22Rv1 (cell line): ENCODE measurements around the gene STOML1.

ENCODE experiments used
- ZFX ChIP-seq: fragments of 450-650 bp; IDR thresholded peaks from 2 replicates; pipeline ENCODE4 v1.6.1; 2017; ENCODE audit warnings: antibody characterized with exemption, borderline replicate concordance
- TF ChIP-seq, protein P1 (sequence below): fragments of 450-650 bp; IDR thresholded peaks from 2 replicates; pipeline ENCODE4 v1.5.1; 2017; ENCODE audit warnings: mild to moderate bottlenecking

DNA sequence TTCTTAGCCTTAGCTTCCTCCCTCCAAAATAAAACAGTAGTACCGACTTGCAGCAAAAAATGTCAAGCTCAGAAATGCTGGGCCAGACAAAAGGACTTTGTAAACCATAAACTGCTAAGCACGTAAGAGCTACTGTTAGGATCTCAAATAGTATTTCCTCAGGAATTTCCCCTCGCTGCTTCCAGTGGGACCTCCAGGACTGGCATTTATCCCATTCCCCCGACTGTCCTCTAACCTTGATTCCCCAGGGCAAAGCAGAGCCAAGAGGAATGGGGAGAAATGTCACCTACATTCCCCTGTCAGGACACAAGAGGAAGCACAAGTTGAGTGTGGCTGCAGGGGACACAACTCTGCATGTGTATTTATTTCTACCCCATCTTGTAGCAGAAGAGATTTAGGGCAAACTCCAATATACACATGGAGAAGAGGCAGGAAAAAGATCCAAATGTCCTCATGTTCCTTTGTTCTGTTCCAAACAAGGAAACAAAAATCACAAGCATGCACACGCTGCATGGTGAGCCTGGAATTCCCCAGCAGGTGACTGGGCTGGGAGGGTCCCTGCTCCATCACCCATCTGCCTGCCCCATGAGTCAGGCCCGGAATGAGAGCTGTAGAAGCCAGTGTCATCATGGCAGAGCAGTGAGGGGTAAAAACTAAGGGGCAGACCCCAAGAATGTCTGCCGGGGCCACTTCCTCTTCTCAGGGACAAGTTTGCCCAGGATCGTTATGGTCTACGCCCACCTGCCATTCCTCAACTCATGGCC lies 4.2 kb downstream of the STOML1 start:
- TF ChIP-seq, protein P1, sequence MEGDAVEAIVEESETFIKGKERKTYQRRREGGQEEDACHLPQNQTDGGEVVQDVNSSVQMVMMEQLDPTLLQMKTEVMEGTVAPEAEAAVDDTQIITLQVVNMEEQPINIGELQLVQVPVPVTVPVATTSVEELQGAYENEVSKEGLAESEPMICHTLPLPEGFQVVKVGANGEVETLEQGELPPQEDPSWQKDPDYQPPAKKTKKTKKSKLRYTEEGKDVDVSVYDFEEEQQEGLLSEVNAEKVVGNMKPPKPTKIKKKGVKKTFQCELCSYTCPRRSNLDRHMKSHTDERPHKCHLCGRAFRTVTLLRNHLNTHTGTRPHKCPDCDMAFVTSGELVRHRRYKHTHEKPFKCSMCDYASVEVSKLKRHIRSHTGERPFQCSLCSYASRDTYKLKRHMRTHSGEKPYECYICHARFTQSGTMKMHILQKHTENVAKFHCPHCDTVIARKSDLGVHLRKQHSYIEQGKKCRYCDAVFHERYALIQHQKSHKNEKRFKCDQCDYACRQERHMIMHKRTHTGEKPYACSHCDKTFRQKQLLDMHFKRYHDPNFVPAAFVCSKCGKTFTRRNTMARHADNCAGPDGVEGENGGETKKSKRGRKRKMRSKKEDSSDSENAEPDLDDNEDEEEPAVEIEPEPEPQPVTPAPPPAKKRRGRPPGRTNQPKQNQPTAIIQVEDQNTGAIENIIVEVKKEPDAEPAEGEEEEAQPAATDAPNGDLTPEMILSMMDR, result no peak
- no peak for TF ChIP-seq ZFX
